Activated T-cell treated with anti-CD3 and anti-CD28 coated beads, Interleukin-2, amount 50 U/mL, for 1 hour (primary cell): ENCODE results near the gene ZNF853.
"Not testable (repeated sequence)": the region's sequence is repeated elsewhere in the genome, so short reads cannot be mapped to it uniquely, and the experiment has no call there.

ENCODE experiments used
- DNase-seq: peaks from one replicate; pipeline ENCODE4 v3.0.0-alpha.2; 2020

ZNF853 gene

DNA sequence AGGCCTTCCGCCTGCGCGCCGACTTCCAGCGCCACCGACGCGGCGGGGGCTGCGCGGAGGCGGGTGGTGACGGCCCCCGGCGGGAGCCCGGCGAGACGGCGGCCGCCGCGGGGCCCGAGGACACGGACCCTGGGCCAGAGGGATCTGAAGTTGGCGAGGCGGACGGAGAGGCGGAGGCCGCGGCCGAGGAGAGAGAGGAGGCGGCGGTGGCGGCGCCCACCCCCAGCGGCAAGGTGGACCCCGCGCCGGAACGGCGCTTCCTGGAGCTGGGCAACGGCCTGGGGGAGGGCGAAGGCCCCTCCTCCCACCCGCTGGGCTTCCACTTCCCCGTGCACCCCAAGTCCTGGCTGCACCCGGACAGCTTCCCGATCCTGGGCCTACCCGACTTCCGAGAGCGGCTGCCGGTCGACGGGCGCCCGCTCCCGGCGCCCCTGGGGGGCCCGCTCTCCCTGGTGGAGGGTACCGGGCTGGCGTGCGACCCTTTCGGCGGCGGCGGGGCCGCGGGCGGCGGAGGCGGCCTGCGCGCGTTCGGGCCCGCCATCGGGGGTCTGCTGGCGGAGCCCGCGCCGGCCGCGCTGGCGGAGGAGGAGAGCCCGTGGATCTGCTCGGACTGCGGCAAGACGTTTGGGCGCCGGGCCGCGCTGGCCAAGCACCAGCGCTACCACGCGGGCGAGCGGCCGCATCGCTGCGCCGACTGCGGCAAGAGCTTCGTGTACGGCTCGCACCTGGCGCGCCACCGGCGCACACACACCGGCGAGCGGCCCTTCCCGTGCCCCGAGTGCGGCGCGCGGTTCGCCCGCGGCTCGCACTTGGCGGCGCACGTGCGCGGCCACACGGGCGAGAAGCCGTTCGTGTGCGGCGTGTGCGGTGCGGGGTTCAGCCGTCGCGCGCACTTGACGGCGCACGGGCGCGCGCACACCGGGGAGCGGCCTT, 37.9 kb downstream of the ZNF853 start:
- DNase-seq, result peak; percentile 7

DNA sequence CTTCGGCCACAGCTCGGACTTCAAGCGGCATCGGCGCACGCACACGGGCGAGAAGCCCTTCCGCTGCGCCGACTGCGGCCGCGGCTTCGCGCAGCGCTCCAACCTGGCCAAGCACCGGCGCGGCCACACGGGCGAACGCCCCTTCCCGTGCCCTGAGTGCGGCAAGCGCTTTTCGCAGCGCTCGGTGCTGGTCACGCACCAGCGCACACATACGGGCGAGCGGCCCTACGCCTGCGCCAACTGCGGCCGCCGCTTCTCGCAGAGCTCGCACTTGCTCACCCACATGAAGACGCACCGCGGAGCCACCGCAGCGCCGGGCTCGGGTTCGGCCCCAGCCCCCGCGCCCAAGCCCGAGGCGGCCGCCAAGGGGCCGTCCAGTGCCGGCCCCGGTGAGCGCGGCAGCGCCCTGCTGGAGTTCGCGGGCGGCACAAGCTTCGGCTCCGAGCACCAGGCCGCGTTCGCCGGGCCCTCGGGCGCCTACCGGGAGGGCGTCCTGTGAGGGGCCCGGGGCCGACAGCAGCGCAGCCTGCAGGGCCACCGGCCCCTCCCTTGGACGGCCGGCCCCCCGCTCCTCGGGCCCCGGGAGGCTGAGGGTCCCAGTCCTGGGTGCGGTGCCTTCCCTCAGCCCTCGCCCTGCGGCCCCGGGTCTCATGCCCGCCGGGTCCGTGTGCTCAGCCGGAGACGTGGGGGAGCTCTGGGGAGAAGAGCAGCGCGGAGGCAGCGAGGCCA, 38.9 kb downstream of the ZNF853 start:
- peak; percentile 4 for DNase-seq

DNA sequence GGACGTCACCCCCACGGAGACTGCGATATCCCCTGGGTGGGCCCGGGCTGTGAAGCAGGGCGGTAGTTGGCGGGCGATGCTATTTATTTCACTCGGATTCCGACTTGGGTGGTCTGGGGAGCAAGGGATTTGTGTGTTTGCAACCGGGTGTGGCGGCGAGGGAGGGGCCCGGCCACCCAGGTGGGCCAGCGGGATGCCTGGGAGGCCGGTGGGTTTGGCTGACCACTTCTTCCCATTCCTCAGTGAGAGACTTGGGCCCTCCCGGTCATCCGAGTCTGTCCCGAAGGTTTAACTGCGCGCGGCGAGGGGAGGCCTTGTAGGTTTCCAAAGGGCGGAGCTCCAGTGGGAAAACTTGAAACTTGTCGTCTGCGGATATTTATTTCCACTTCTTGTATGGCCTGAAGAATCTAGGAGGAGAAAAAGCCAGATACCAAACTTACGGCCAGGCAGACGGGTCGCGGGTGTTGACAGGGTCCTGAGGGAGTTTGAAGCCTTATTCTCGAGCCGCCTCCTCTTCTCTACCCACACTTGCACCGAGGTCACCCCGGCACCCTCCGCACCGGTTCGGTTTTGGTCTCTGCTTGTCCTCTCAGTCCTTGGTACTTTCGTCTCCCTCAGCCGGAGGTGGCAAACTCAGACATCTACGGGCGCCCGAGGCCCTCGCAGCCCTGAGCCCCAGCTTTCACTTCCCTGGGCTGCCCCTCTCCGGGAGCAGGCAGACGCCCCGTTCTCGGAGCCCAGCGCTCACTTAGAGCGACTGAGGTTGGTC, 39.6 kb downstream of the ZNF853 start:
- no peak for DNase-seq

DNA sequence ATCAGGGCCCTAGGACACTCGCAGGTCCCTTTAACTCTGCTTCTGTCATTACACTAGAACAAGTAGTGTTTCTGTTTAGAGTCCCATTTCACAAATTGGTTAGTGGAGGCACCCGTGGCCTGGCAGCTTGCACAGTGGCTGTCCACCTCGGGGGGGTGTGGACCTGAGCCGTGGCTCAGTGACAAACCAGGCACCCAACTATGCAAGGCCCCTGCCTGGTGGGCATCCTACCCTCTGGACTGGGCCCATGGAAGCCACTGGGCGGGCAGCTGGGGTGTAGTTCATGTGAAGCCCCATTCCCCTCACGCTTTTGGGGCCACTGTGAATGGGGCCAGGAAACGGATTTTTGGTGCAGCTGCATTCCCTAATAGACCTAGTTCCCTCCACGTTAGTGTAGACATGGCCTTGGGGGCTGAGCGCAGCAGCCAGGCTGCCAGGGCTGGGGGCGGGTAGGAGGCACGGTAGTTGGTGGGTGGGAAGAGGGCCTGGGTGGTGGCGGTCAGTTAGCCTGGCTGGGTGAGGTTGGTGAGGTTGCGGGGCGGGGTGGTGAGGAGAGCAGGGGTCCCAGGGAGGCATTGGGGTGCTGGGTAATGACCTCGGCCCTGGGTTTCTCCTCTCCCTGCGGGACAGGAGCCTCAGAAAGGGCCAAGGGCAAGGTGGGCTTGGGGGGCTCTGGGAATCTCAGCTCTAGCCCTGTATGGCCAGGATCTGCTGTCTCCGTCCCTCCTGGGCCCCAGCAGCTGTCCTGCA, 40.4 kb downstream of the ZNF853 start:
- no peak for DNase-seq

DNA sequence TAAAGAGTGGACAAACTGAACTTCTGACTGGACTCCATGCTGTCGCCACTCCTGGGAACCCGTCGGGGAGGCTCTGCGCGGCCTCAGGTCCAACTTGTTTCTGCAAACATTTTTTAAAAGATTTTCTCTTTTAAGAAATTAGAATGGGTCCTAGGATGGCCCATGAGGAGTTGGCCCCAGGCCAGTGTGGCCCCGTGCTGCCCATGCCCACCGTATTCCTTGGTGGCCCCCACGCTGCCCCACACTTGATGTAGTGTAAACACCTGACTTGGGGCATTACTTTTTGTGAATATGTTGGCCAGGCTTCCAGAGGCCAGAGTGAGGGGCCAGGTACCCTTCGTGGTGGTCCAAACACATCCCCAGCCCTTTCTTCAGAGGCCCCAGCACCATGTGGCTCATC, 41.0 kb downstream of the ZNF853 start:
- DNase-seq, result no peak

DNA sequence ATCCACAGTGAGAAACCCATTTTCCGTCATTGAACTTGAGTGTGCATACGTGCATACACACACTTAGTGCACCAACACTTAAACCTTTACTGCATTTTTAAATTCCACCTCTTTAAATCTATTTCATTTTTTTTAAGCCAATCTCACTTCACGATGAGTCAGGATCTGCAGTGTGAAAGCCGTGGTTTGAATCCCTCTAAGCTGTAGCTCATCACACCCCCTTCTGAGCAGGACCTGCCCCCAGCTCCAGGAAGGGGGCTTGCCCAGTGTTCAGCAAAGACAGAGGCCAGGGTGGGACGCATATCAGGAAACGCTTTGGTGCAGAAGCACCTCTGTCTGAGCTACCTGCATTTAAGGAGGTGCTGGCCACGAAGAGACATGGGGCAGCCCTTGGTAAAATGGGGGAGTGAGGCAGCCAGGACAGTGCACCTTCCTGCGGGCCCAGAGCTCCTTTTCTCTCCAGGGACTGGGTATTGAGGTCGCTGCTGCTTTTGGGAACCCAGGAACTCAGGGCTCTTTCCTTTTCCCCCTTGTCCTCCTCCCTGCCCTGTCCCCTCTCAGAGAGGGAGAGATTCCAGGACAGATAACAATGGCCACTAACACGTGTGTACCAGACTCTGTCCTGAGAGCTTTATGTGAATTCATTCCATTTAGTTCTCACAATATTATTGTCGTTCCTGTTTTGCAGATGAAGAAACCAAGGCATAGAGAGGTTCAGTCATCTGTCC, 43.4 kb downstream of the ZNF853 start:
- DNase-seq, result no peak

DNA sequence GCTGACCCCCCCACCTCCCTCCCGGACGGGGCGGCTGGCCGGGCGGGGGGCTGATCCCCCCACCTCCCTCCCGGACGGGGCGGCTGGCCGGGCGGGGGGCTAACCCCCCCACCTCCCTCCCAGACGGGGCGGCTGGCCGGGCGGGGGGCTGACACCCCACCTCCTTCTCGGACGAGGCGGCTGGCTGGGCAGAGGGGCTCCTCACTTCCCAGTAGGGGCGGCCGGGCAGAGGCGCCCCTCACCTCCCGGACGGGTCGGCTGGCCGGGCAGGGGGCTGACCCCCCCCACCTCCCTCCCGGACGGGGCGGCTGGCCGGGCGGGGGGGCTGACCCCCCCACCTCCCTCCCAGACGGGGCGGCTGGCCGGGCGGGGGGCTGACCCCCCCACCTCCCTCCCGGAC, 55.4 kb downstream of the ZNF853 start:
- DNase-seq, result not testable (repeated sequence)
